ENCODE results near the gene IMPDH1.

Gene IMPDH1

GRCh38 chr7:128357217-128357613 lies 52.6 kb downstream of the IMPDH1 start:
- Histone ChIP-seq H3K79me2 (ENCODE audit: control insufficient read depth, insufficient read depth, low read length) (no peaks in the 10 kb centered on the region), H4K5ac (ENCODE audit: low read length) (no peak overlapping the region), H3K27me3 (ENCODE audit: insufficient read depth, low read length, poor library complexity) (peaks cover 19% of the 10 kb centered on the region), H3K4me2 (ENCODE audit: low read length) (no peak overlapping the region), H2BK15ac (replicated peaks; ENCODE audit: low read depth) (no peak overlapping the region), H3K79me1 (ENCODE audit: low read length) (no peaks in the 10 kb centered on the region), H3K9ac (ENCODE audit: low read length) (no peak overlapping the region), H2BK5ac (ENCODE audit: low read length) (no peak overlapping the region), H3K36me3 (ENCODE audit: control insufficient read depth, insufficient read depth, low read length) (no peaks in the 10 kb centered on the region), H2AK5ac (ENCODE audit: low read length) (no peak overlapping the region), H3K18ac (ENCODE audit: low read length) (no peak overlapping the region), H3K27ac (ENCODE audit: low read depth, low read length) (no peak overlapping the region), H3K4me1 (ENCODE audit: control insufficient read depth, low read depth, low read length) (peaks cover 2% of the 10 kb centered on the region), H3K4ac (ENCODE audit: low read depth, low read length) (no peak overlapping the region), H4K8ac (ENCODE audit: low read depth, low read length) (no peak overlapping the region), H3K4me3 (ENCODE audit: low read length) (no peak overlapping the region), H3K56ac (ENCODE audit: low read length) (no peak overlapping the region), H3K23ac (ENCODE audit: low read length) (no peak overlapping the region), H2BK120ac (ENCODE audit: low read depth, low read length) (no peak overlapping the region)
- no peak for DNase-seq
- no CpG with 5 or more reads among the region's 6 CpGs for WGBS (ENCODE audit: extremely low coverage, insufficient coverage, low lambda C conversion rate)

DNA sequence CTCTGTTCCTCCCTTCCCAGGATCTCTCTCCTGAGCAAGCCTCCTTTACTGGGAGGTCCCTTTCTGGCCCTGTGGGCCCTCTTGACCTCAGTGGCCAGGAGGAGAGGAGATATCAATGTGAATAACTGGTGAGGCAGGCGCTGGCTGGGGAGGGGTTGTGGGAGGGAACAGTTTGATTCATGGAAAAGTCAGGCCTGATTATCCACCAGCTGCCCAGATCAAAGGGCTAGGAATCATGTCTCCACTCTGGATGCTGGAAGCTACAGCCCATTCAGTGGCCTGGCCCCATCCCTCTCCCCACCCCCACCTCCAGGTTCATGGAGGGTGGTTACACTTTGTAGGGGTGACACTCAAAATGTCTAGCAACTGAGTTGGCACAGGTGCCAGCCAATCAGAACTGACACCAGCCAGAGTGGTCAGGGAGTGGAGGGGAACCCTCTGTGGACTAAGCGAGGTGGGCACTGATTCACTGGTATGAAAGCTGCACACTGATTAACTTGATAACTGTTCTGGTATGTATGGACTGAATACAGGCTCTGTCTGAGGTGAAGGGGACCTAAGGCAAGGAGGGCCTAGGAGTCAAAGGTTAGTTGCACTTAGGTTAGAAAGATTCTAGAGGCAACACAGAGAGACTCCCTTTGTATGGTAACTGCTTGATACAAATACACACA lies 53.1 kb downstream of the IMPDH1 start:
- no peak overlapping the region for H3K27ac ChIP-seq (ENCODE audit: low read depth, low read length)
- H3K27me3 ChIP-seq (ENCODE audit: insufficient read depth, low read length, poor library complexity): peaks cover 15% of the 10 kb centered on the region
- no peak overlapping the region for H4K8ac ChIP-seq (ENCODE audit: low read depth, low read length)
- WGBS (ENCODE audit: extremely low coverage, insufficient coverage, low lambda C conversion rate): no CpG with 5 or more reads among the region's 2 CpGs
- H3K4me3 ChIP-seq (ENCODE audit: low read length): no peak overlapping the region
- H2BK120ac ChIP-seq (ENCODE audit: low read depth, low read length): no peak overlapping the region
- H3K18ac ChIP-seq (ENCODE audit: low read length): no peak overlapping the region
- peaks cover 2% of the 10 kb centered on the region for H3K4me1 ChIP-seq (ENCODE audit: control insufficient read depth, low read depth, low read length)
- H3K36me3 ChIP-seq (ENCODE audit: control insufficient read depth, insufficient read depth, low read length): no peaks in the 10 kb centered on the region
- H3K9ac ChIP-seq (ENCODE audit: low read length): no peak overlapping the region
- no peak overlapping the region for H4K5ac ChIP-seq (ENCODE audit: low read length)
- no peak overlapping the region for H2BK15ac ChIP-seq (replicated peaks; ENCODE audit: low read depth)
- no peak overlapping the region for H2AK5ac ChIP-seq (ENCODE audit: low read length)
- H2BK5ac ChIP-seq (ENCODE audit: low read length): no peak overlapping the region
- H3K23ac ChIP-seq (ENCODE audit: low read length): no peak overlapping the region
- no peaks in the 10 kb centered on the region for H3K79me1 ChIP-seq (ENCODE audit: low read length)
- H3K56ac ChIP-seq (ENCODE audit: low read length): no peak overlapping the region
- no peak overlapping the region for H3K4me2 ChIP-seq (ENCODE audit: low read length)
- no peak overlapping the region for H3K4ac ChIP-seq (ENCODE audit: low read depth, low read length)
- DNase-seq: no peak
- no peaks in the 10 kb centered on the region for H3K79me2 ChIP-seq (ENCODE audit: control insufficient read depth, insufficient read depth, low read length)

GRCh38 chr7:128353610-128354009 lies 56.2 kb downstream of the IMPDH1 start:
- H3K27me3 ChIP-seq (ENCODE audit: insufficient read depth, low read length, poor library complexity): peaks cover 14% of the 10 kb centered on the region
- WGBS (ENCODE audit: extremely low coverage, insufficient coverage, low lambda C conversion rate): no CpG with 5 or more reads among the region's 1 CpG

GRCh38 chr7:128353189-128353588 lies 56.6 kb downstream of the IMPDH1 start:
- WGBS (ENCODE audit: extremely low coverage, insufficient coverage, low lambda C conversion rate): no CpG with 5 or more reads among the region's 3 CpGs

More at GRCh38 chr7:128353610-128354009, 56.2 kb downstream of the IMPDH1 start:
- H3K4me2 ChIP-seq (ENCODE audit: low read length): no peak overlapping the region
- H2AK5ac ChIP-seq (ENCODE audit: low read length): no peak overlapping the region
- H4K8ac ChIP-seq (ENCODE audit: low read depth, low read length): no peak overlapping the region
- no peak overlapping the region for H3K56ac ChIP-seq (ENCODE audit: low read length)
- no peak overlapping the region for H4K5ac ChIP-seq (ENCODE audit: low read length)
- H2BK120ac ChIP-seq (ENCODE audit: low read depth, low read length): no peak overlapping the region
- no peak overlapping the region for H2BK5ac ChIP-seq (ENCODE audit: low read length)
- DNase-seq: no peak
- H3K79me1 ChIP-seq (ENCODE audit: low read length): no peaks in the 10 kb centered on the region
- H3K79me2 ChIP-seq (ENCODE audit: control insufficient read depth, insufficient read depth, low read length): no peaks in the 10 kb centered on the region
- no peaks in the 10 kb centered on the region for H3K36me3 ChIP-seq (ENCODE audit: control insufficient read depth, insufficient read depth, low read length)
- no peak overlapping the region for H3K9ac ChIP-seq (ENCODE audit: low read length)
- H3K4me1 ChIP-seq (ENCODE audit: control insufficient read depth, low read depth, low read length): no peaks in the 10 kb centered on the region
- no peak overlapping the region for H3K23ac ChIP-seq (ENCODE audit: low read length)
- no peak overlapping the region for H3K4ac ChIP-seq (ENCODE audit: low read depth, low read length)
- H3K18ac ChIP-seq (ENCODE audit: low read length): no peak overlapping the region
- H3K4me3 ChIP-seq (ENCODE audit: low read length): no peak overlapping the region
- no peak overlapping the region for H3K27ac ChIP-seq (ENCODE audit: low read depth, low read length)
- no peak overlapping the region for H2BK15ac ChIP-seq (replicated peaks; ENCODE audit: low read depth)

GRCh38 chr7:128352636-128353035 lies 57.1 kb downstream of the IMPDH1 start:
- Histone ChIP-seq H2BK5ac (ENCODE audit: low read length) (no peak overlapping the region), H3K9ac (ENCODE audit: low read length) (no peak overlapping the region), H2BK15ac (replicated peaks; ENCODE audit: low read depth) (no peak overlapping the region), H2BK120ac (ENCODE audit: low read depth, low read length) (no peak overlapping the region), H3K27ac (ENCODE audit: low read depth, low read length) (no peak overlapping the region), H3K4me1 (ENCODE audit: control insufficient read depth, low read depth, low read length) (no peaks in the 10 kb centered on the region), H4K8ac (ENCODE audit: low read depth, low read length) (no peak overlapping the region), H3K18ac (ENCODE audit: low read length) (no peak overlapping the region), H3K79me2 (ENCODE audit: control insufficient read depth, insufficient read depth, low read length) (no peaks in the 10 kb centered on the region), H3K79me1 (ENCODE audit: low read length) (no peaks in the 10 kb centered on the region), H3K36me3 (ENCODE audit: control insufficient read depth, insufficient read depth, low read length) (no peaks in the 10 kb centered on the region), H3K4me3 (ENCODE audit: low read length) (no peak overlapping the region), H4K5ac (ENCODE audit: low read length) (no peak overlapping the region), H2AK5ac (ENCODE audit: low read length) (no peak overlapping the region), H3K23ac (ENCODE audit: low read length) (no peak overlapping the region), H3K4me2 (ENCODE audit: low read length) (no peak overlapping the region), H3K4ac (ENCODE audit: low read depth, low read length) (no peak overlapping the region), H3K56ac (ENCODE audit: low read length) (peak overlapping the region; percentile 58), H3K27me3 (ENCODE audit: insufficient read depth, low read length, poor library complexity) (peaks cover 14% of the 10 kb centered on the region)
- DNase-seq: no peak
- no CpG with 5 or more reads among the region's 8 CpGs for WGBS (ENCODE audit: extremely low coverage, insufficient coverage, low lambda C conversion rate)

More at GRCh38 chr7:128353189-128353588, 56.6 kb downstream of the IMPDH1 start:
- H3K36me3 ChIP-seq (ENCODE audit: control insufficient read depth, insufficient read depth, low read length): no peaks in the 10 kb centered on the region
- no peak overlapping the region for H4K8ac ChIP-seq (ENCODE audit: low read depth, low read length)
- no peak overlapping the region for H3K4ac ChIP-seq (ENCODE audit: low read depth, low read length)
- H2BK120ac ChIP-seq (ENCODE audit: low read depth, low read length): no peak overlapping the region
- no peak overlapping the region for H2BK15ac ChIP-seq (replicated peaks; ENCODE audit: low read depth)
- no peak overlapping the region for H3K27ac ChIP-seq (ENCODE audit: low read depth, low read length)
- H4K5ac ChIP-seq (ENCODE audit: low read length): no peak overlapping the region
- H2BK5ac ChIP-seq (ENCODE audit: low read length): no peak overlapping the region
- no peaks in the 10 kb centered on the region for H3K79me1 ChIP-seq (ENCODE audit: low read length)
- no peak overlapping the region for H3K18ac ChIP-seq (ENCODE audit: low read length)
- peaks cover 14% of the 10 kb centered on the region for H3K27me3 ChIP-seq (ENCODE audit: insufficient read depth, low read length, poor library complexity)
- no peak overlapping the region for H3K56ac ChIP-seq (ENCODE audit: low read length)
- no peak for DNase-seq
- H2AK5ac ChIP-seq (ENCODE audit: low read length): no peak overlapping the region
- H3K79me2 ChIP-seq (ENCODE audit: control insufficient read depth, insufficient read depth, low read length): no peaks in the 10 kb centered on the region
- no peak overlapping the region for H3K23ac ChIP-seq (ENCODE audit: low read length)
- H3K4me2 ChIP-seq (ENCODE audit: low read length): no peak overlapping the region
- H3K9ac ChIP-seq (ENCODE audit: low read length): no peak overlapping the region
- no peak overlapping the region for H3K4me3 ChIP-seq (ENCODE audit: low read length)
- H3K4me1 ChIP-seq (ENCODE audit: control insufficient read depth, low read depth, low read length): no peaks in the 10 kb centered on the region

GRCh38 chr7:128352153-128352537 lies 57.6 kb downstream of the IMPDH1 start:
- Histone ChIP-seq H3K79me2 (ENCODE audit: control insufficient read depth, insufficient read depth, low read length) (no peaks in the 10 kb centered on the region), H3K27ac (ENCODE audit: low read depth, low read length) (no peak overlapping the region), H2BK15ac (replicated peaks; ENCODE audit: low read depth) (no peak overlapping the region), H3K36me3 (ENCODE audit: control insufficient read depth, insufficient read depth, low read length) (no peaks in the 10 kb centered on the region), H3K23ac (ENCODE audit: low read length) (no peak overlapping the region), H3K56ac (ENCODE audit: low read length) (peak overlapping the region; percentile 58), H3K4me2 (ENCODE audit: low read length) (no peak overlapping the region), H3K79me1 (ENCODE audit: low read length) (no peaks in the 10 kb centered on the region), H4K8ac (ENCODE audit: low read depth, low read length) (no peak overlapping the region), H3K4ac (ENCODE audit: low read depth, low read length) (no peak overlapping the region), H2BK120ac (ENCODE audit: low read depth, low read length) (no peak overlapping the region), H4K5ac (ENCODE audit: low read length) (no peak overlapping the region), H3K9ac (ENCODE audit: low read length) (no peak overlapping the region), H3K27me3 (ENCODE audit: insufficient read depth, low read length, poor library complexity) (peaks cover 14% of the 10 kb centered on the region), H3K4me1 (ENCODE audit: control insufficient read depth, low read depth, low read length) (no peaks in the 10 kb centered on the region), H3K18ac (ENCODE audit: low read length) (no peak overlapping the region), H3K4me3 (ENCODE audit: low read length) (no peak overlapping the region), H2BK5ac (ENCODE audit: low read length) (no peak overlapping the region), H2AK5ac (ENCODE audit: low read length) (no peak overlapping the region)
- DNase-seq: peak; percentile 89
- no CpG with 5 or more reads among the region's 34 CpGs for WGBS (ENCODE audit: extremely low coverage, insufficient coverage, low lambda C conversion rate)
